A673 (cell line): ENCODE data around the gene MPZL2. TPM values are rescaled to one million over a fixed set of nuclear protein-coding genes. Genes with fewer than 3 reads are reported as not detected.

Experiments
- BruUV-seq: library from RNA; stranded (reverse); fragments of 400-500 nt; replicated peaks from 2 replicates; lab custom pipeline; 2021; lab: Mats Ljungman, UMichigan
- CTCF ChIA-PET: fragments of 300-600 bp; sonication (Branson Sonifier 250); formaldehyde crosslinking; loops from one replicate; lab custom pipeline; 2022; ENCODE audit warnings: antibody characterized with exemption; lab: Charles Lee
- POLR2A ChIA-PET: fragments of 300-600 bp; sonication (Branson Sonifier 250); formaldehyde crosslinking; loops from one replicate; lab custom pipeline; 2022; ENCODE audit warnings: antibody characterized with exemption; ENCODE audit not compliant: low non-redundant PET; lab: Charles Lee
- DNase-seq: peaks from one replicate; pipeline ENCODE4 v3.0.0-alpha.2; 2015; ENCODE audit warnings: low spot score
- H3K27ac ChIP-seq: fragments of 200-600 bp; sonication (generic); 2 replicates; pipeline ENCODE4 v1.5.1; 2016; ENCODE audit warnings: mixed run types, low read depth, mild to moderate bottlenecking, mixed read lengths, antibody characterized with exemption, low read length; ENCODE audit not compliant: poor library complexity, severe bottlenecking
- H3K27me3 ChIP-seq: fragments of 200-600 bp; sonication (generic); replicated peaks from 2 replicates; pipeline ENCODE4 v1.6.1; 2017; ENCODE audit warnings: mixed run types, low read depth, mild to moderate bottlenecking, mixed read lengths, antibody characterized with exemption, low read length; ENCODE audit not compliant: insufficient read depth, poor library complexity
- H3K36me3 ChIP-seq: fragments of 200-600 bp; sonication (generic); 2 replicates; pipeline ENCODE4 v1.6.1; 2016; ENCODE audit warnings: mixed run types, mild to moderate bottlenecking, mixed read lengths, antibody characterized with exemption, low read length; ENCODE audit not compliant: insufficient read depth, poor library complexity, severe bottlenecking
- H3K4me1 ChIP-seq: fragments of 200-600 bp; sonication (generic); 2 replicates; pipeline ENCODE4 v1.6.1; 2017; ENCODE audit warnings: mixed run types, mild to moderate bottlenecking, mixed read lengths, antibody characterized with exemption, low read length; ENCODE audit not compliant: insufficient read depth, poor library complexity, severe bottlenecking
- H3K4me3 ChIP-seq: fragments of 200-600 bp; sonication (generic); 2 replicates; pipeline ENCODE4 v1.5.1; 2016; ENCODE audit warnings: low read depth, mixed run types, mild to moderate bottlenecking, mixed read lengths, low read length; ENCODE audit not compliant: poor library complexity, severe bottlenecking
- H3K9me3 ChIP-seq: fragments of 200-600 bp; sonication (generic); 2 replicates; pipeline ENCODE4 v1.6.1; 2016; ENCODE audit warnings: mixed run types, low read depth, mild to moderate bottlenecking, mixed read lengths, antibody characterized with exemption, low read length; ENCODE audit not compliant: poor library complexity, severe bottlenecking
- EZH2 ChIP-seq: fragments of 200-600 bp; sonication (generic); IDR thresholded peaks from 2 replicates; pipeline ENCODE4 v1.6.1; 2017; ENCODE audit warnings: borderline replicate concordance, low read depth, mild to moderate bottlenecking, mixed read lengths, antibody characterized with exemption, low read length; ENCODE audit not compliant: poor library complexity, severe bottlenecking
- intact Hi-C: fragments of 100-400 bp; cut with micrococcal nuclease; formaldehyde crosslinking; loops from one replicate; pipeline ENCODE4 v1.10.0; 2022; ENCODE audit not compliant: unreplicated experiment
- total RNA-seq: library from RNA; stranded (reverse); gene quantifications from 2 replicates; pipeline ENCODE4 v1.2.3, GENCODE V29; 2021
- TF ChIP-seq, protein P1 (sequence below): fragments of 300-800, 200-600 bp; sonication (generic); conservative IDR thresholded peaks from 2 replicates; pipeline ENCODE4 v1.5.1; 2017; ENCODE audit warnings: low read depth, mild to moderate bottlenecking, antibody characterized with exemption, low read length, moderate library complexity, mixed read lengths

The MPZL2 gene
- total RNA-seq, 1 experiment from 2014 or later, result not detected

DNA sequence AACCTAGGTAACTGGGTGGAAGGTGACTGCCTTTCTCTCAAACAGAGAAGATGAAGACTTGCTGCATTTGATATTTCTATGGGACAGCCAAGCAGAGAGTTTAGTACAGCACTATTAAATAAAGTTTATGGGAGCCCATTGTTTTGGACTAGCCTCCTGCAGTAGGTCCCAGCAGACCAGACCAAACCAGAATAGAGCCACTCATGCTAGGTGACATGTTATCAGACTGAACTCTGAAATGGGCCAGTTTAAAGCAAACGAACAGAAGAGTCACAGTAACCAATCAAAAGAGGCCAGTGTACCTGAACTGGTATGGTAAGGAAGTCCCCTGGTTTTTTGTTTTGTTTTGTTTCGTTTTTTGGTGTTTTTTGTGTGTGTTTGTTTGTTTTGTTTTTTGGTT lies 7.9 kb upstream of the MPZL2 start:
- intact Hi-C loops, result no loop called here
- ChIA-PET CTCF (interaction anchor here (0.6 kb wide), 1 partner anchor 12 kb away, joined by 3 read pairs; no protein-coding TSS in a partner anchor), POLR2A (no interaction called here)
- no peak for DNase-seq
- BruUV-seq, result no TSS peak
- Histone ChIP-seq H3K27ac (no peak overlapping the region), H3K27me3 (peaks cover 82% of the 10 kb centered on the region), H3K36me3 (no peaks in the 10 kb centered on the region), H3K9me3 (no peaks in the 10 kb centered on the region), H3K4me1 (no peaks in the 10 kb centered on the region), H3K4me3 (no peak overlapping the region)
- no peak for TF ChIP-seq EZH2
- TF ChIP-seq, protein P1, sequence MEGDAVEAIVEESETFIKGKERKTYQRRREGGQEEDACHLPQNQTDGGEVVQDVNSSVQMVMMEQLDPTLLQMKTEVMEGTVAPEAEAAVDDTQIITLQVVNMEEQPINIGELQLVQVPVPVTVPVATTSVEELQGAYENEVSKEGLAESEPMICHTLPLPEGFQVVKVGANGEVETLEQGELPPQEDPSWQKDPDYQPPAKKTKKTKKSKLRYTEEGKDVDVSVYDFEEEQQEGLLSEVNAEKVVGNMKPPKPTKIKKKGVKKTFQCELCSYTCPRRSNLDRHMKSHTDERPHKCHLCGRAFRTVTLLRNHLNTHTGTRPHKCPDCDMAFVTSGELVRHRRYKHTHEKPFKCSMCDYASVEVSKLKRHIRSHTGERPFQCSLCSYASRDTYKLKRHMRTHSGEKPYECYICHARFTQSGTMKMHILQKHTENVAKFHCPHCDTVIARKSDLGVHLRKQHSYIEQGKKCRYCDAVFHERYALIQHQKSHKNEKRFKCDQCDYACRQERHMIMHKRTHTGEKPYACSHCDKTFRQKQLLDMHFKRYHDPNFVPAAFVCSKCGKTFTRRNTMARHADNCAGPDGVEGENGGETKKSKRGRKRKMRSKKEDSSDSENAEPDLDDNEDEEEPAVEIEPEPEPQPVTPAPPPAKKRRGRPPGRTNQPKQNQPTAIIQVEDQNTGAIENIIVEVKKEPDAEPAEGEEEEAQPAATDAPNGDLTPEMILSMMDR, result no peak

- CTCF ChIA-PET, result no interaction called here
- H3K27ac ChIP-seq, result no peak overlapping the region
- DNase-seq, result no peak
- no peaks in the 10 kb centered on the region for H3K4me1 ChIP-seq
- no TSS peak for BruUV-seq
- POLR2A ChIA-PET, result no interaction called here
- H3K9me3 ChIP-seq, result no peaks in the 10 kb centered on the region
- no peak overlapping the region for H3K4me3 ChIP-seq
- H3K27me3 ChIP-seq, result peaks cover 94% of the 10 kb centered on the region
- TF ChIP-seq EZH2, result no peak
- TF ChIP-seq, protein P1, result no peak
- H3K36me3 ChIP-seq, result no peaks in the 10 kb centered on the region
- intact Hi-C loops, result no loop called here
Observed at GRCh38 chr11:118267486-118267885, 3.4 kb upstream of the MPZL2 start.

- no TSS peak for BruUV-seq
- no peak overlapping the region for H3K4me3 ChIP-seq
- POLR2A ChIA-PET, result no interaction called here
- H3K27ac ChIP-seq, result no peak overlapping the region
- H3K27me3 ChIP-seq, result peaks cover 99% of the 10 kb centered on the region
- intact Hi-C loops, result no loop called here
- TF ChIP-seq, protein P1, result no peak
- TF ChIP-seq EZH2, result no peak
- no peaks in the 10 kb centered on the region for H3K9me3 ChIP-seq
- H3K36me3 ChIP-seq, result no peaks in the 10 kb centered on the region
- no peak for DNase-seq
- H3K4me1 ChIP-seq, result no peaks in the 10 kb centered on the region
- CTCF ChIA-PET, result no interaction called here
Observed at GRCh38 chr11:118265954-118266353, 1.9 kb upstream of the MPZL2 start.
